ENCODE measurements around the gene SRGAP1.

DNA sequence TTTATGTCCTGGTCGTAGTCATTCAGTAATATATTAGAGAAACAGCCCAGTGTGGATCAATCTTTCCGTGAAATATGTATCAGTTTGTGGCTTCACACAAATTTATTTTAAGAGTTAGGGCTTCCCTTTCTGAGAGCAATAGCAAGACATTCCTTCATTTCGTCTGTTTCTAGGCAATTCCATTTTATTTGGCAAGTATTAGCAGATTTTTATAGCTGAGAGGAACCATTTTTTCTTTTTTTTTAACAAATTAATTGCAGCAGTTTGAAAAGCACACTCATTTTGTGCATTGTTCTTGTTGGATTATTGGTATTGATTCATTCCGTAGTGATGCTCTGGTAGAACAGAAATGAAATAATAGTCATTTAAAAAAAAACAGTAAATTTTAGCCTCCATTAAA lies 132.9 kb downstream of the SRGAP1 start:
- TF ChIP-seq CTCF (IDR thresholded peaks at IDR 0.05) (no peak), TCF7L2 (IDR thresholded peaks at IDR 0.05; ENCODE audit: low read depth, low read length) (no peak)
- TF ChIP-seq, protein P1, sequence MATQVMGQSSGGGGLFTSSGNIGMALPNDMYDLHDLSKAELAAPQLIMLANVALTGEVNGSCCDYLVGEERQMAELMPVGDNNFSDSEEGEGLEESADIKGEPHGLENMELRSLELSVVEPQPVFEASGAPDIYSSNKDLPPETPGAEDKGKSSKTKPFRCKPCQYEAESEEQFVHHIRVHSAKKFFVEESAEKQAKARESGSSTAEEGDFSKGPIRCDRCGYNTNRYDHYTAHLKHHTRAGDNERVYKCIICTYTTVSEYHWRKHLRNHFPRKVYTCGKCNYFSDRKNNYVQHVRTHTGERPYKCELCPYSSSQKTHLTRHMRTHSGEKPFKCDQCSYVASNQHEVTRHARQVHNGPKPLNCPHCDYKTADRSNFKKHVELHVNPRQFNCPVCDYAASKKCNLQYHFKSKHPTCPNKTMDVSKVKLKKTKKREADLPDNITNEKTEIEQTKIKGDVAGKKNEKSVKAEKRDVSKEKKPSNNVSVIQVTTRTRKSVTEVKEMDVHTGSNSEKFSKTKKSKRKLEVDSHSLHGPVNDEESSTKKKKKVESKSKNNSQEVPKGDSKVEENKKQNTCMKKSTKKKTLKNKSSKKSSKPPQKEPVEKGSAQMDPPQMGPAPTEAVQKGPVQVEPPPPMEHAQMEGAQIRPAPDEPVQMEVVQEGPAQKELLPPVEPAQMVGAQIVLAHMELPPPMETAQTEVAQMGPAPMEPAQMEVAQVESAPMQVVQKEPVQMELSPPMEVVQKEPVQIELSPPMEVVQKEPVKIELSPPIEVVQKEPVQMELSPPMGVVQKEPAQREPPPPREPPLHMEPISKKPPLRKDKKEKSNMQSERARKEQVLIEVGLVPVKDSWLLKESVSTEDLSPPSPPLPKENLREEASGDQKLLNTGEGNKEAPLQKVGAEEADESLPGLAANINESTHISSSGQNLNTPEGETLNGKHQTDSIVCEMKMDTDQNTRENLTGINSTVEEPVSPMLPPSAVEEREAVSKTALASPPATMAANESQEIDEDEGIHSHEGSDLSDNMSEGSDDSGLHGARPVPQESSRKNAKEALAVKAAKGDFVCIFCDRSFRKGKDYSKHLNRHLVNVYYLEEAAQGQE (IDR thresholded peaks at IDR 0.05; ENCODE audit: insufficient read depth in 1 of 2, low read depth in 2 of 2, low read length in 1 of 2) = no peak
